Stimulated activated CD8-positive, alpha-beta memory T cell treated with anti-CD3 and anti-CD28 coated beads, Interleukin-4, amount 100 ng/mL, for 48 hours (primary cell): ENCODE results near the gene DYNC2H1.

Source experiments
- DNase-seq: peaks from one replicate; pipeline ENCODE4 v3.0.0-alpha.2; 2020

Gene DYNC2H1

GRCh38 chr11:103465555-103466140 lies 356.4 kb downstream of the DYNC2H1 start:
- DNase-seq = no peak

GRCh38 chr11:103471546-103471945 lies 362.3 kb downstream of the DYNC2H1 start:
- no peak for DNase-seq

GRCh38 chr11:103476874-103477273 lies 367.6 kb downstream of the DYNC2H1 start:
- no peak for DNase-seq

GRCh38 chr11:103480421-103480820 lies 371.2 kb downstream of the DYNC2H1 start:
- DNase-seq = no peak

GRCh38 chr11:103483996-103484395 lies 374.8 kb downstream of the DYNC2H1 start:
- no peak for DNase-seq

- DNase-seq = no peak
Observed at GRCh38 chr11:103484545-103484944, 375.3 kb downstream of the DYNC2H1 start.

- DNase-seq = no peak
Observed at GRCh38 chr11:103486604-103487003, 377.4 kb downstream of the DYNC2H1 start.

GRCh38 chr11:103487113-103487512 lies 377.9 kb downstream of the DYNC2H1 start:
- no peak for DNase-seq

- no peak for DNase-seq
Observed at GRCh38 chr11:103488031-103488461, 378.8 kb downstream of the DYNC2H1 start.

GRCh38 chr11:103488579-103488978 lies 379.4 kb downstream of the DYNC2H1 start:
- DNase-seq = no peak

- no peak for DNase-seq
Observed at GRCh38 chr11:103491777-103492176, 382.6 kb downstream of the DYNC2H1 start.

GRCh38 chr11:103494491-103494890 lies 385.3 kb downstream of the DYNC2H1 start:
- DNase-seq = no peak

GRCh38 chr11:103497268-103497667 lies 388.0 kb downstream of the DYNC2H1 start:
- no peak for DNase-seq

- no peak for DNase-seq
Observed at GRCh38 chr11:103499710-103500340, 390.6 kb downstream of the DYNC2H1 start.

GRCh38 chr11:103515283-103515682 lies 406.1 kb downstream of the DYNC2H1 start:
- DNase-seq = no peak

GRCh38 chr11:103520792-103521191 lies 411.6 kb downstream of the DYNC2H1 start:
- no peak for DNase-seq

GRCh38 chr11:103525069-103525468 lies 415.8 kb downstream of the DYNC2H1 start:
- no peak for DNase-seq

GRCh38 chr11:103528046-103528445 lies 418.8 kb downstream of the DYNC2H1 start:
- no peak for DNase-seq

GRCh38 chr11:103528596-103528995 lies 419.4 kb downstream of the DYNC2H1 start:
- DNase-seq = no peak

GRCh38 chr11:103529181-103529684 lies 420.0 kb downstream of the DYNC2H1 start:
- no peak for DNase-seq
